HG03354 (cell line): ENCODE measurements around the gene CCL28.

Source experiments
- ATAC-seq: cut with Tn5 transposase; IDR thresholded peaks from one replicate; pipeline ENCODE4 v1.9.1; 2021; ENCODE audit warnings: mild to moderate bottlenecking; ENCODE audit not compliant: unreplicated experiment, poor library complexity, severe bottlenecking

Gene CCL28

DNA sequence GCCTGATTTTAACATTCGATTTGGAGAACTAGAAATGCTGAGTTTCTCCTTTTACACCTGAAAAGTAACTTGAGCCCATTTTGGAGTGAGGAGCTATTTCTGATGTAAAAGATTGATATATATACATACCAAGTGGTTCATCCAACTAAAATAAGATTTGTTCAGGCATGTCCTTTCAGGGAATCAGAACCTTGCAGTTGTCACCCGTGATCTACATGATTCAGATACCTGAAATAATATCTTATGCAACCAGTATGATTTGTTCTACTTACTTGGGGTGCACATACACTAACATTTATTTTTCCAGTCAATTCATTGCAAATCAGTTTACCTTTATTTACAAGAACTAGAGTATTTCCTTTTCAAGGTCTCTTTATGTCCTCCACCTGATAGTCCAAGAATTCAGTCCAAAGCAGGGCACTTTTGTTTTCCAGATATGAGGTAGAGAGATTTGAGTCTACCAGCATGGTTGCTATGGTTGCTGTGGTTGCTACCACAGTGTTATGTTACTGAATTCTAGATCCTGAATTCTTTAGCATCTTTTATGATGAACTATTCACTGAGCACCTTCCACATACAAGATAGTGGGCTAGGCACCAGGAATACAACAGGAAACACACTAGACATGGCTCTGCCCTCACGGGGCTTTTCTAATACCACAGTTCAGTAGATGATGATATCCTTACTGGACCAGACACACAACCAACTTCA is 49.3 kb downstream of the CCL28 start:
- ATAC-seq = no peak

DNA sequence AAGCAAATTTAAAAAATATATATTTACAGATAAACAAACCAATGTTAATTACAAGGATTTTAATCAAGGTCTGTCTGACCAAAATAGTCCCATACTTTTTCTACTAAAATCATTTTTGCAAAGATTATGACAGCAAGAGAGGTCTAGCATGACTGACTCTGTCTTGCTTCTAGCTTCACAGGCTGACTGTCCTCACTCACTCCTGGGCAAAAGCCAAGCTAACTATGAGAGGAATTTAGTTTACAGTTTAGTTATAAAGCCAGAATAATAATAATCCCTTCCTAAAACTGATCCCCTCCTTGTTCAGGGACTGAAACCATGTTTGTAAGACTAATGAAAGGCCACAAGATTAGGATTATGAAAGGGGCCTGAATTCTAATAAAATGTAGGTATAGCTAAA is 53.5 kb downstream of the CCL28 start:
- ATAC-seq = no peak

DNA sequence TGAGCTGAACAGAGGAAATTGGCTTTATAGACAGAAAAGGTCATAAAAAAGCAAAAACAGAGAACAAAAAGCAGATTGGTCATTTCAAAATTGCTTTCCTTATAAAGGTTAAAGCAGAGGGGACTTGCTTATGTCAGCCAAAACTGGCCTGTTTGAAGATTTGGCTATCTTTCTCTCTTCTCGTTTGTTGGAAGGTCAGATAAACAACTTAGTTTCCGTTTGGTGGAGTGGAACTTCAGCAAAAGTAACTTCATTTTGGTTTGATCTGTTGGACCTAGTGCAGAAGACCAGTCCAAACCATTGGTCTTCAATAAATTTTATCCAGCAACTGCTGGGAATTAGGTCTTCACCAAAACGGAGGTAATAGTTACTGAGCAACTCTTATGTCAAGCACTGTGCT is 53.9 kb downstream of the CCL28 start:
- ATAC-seq = no peak

DNA sequence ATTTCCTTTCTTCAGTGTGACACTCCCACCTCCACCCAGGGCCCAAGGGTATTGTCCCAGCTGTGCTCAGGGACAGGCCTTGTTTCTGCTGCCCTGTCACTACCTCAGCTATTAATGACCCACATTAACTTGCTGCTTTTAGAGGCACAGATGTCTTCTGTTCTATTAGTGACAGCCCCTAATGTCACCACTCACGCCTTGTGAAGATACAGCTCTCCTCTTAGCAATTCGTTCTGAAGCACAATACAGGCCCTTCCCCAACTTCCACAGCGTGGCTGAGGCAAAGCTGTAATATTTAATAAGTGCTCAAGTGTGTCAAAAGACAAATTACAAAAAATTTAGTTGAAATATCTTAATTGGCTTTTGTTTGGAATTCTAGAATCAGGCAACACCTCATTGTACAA is 54.3 kb downstream of the CCL28 start:
- no peak for ATAC-seq

DNA sequence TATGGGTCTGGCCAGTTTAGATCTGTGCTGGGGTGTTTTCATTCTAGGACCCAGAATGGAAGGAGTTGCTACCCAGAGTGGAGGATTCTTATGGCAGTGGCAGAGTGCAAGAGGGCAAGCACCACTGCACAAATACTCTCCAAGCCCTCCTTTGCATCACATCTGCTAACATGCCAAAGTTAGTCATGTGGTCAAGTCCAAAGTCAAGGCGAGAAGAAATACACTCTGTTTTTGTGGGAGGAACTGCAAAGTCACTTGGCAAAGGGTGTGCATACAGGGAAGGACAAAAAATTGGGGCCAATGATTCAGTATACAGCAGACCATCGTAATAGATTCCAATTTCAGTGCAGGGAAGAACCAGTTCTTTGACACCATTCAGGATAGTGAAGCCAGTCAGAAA is 55.1 kb downstream of the CCL28 start:
- ATAC-seq = no peak

DNA sequence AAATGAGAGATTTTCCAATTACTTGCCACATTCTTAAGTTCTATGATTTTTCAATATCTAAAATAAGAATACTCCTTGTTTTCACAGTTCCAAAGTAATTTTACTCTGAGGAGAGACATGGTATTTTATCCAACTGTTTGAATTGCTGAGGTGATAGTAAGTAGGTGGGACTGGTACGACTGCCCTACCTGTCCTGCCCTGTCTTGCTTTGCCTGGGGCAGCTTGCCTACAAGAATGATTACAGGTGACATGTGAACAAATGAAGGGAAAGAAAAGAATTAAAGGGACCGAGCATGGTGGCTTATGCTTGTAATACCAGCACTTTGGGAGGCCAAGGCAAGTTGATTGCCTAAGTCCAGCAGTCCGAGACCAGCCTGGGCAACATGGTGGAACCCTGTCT is 57.4 kb downstream of the CCL28 start:
- no peak for ATAC-seq

DNA sequence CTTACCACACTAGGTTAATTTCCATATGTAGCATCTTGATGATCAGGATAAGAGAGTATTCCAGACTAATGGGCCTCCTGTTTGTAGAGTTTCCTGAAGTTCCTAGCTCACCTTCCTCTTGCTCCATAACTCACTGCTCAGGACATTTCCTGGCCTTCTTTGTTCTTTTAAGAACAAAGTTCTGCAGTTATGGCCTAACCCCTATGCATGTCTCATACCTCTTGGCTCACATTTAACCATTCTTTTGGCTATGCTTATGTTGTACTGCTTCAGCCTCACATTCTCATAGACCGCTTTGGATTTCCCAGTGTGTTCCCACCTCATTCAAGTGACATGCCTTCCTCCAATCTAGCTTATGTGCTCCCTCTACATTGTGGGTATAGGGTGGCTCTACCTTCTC is 58.5 kb downstream of the CCL28 start:
- ATAC-seq = no peak

DNA sequence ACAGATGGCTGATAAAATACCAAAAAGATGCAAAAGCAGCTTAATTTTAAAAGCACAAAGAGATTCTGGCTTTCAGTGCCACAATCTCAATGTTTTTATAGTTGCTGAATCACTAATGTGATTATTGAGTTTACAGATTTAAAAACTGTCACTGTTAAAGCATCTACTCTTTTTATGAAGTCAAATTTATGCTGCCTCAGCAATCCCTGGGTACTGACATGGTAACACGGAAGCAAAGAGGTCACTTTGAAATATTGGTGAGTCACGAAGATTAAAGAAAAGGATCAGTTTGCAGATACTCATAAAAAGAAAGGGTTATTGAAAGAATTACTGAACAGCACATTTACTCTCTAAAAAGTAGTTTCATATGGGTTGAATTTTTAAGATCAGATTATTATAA is 59.3 kb downstream of the CCL28 start:
- ATAC-seq = no peak

DNA sequence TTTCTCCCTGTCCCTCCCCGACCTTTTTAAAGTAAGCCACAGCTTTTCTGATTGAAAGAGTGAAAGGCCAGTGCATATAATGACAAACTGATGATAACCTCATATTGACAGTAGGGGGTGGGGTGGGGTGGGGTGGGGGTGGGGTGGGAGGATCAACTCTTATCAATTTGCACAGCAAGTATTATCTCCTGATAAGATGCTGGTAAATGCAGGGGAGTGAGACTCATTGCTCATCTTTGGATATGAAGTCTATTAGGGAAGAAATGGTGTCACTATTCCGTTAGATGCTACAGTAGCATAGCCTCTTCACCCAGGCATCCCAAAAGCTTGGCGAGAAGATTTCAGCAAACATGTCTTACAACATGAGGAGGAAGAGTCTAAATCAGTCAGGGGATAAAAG is 60.1 kb downstream of the CCL28 start:
- no peak for ATAC-seq

DNA sequence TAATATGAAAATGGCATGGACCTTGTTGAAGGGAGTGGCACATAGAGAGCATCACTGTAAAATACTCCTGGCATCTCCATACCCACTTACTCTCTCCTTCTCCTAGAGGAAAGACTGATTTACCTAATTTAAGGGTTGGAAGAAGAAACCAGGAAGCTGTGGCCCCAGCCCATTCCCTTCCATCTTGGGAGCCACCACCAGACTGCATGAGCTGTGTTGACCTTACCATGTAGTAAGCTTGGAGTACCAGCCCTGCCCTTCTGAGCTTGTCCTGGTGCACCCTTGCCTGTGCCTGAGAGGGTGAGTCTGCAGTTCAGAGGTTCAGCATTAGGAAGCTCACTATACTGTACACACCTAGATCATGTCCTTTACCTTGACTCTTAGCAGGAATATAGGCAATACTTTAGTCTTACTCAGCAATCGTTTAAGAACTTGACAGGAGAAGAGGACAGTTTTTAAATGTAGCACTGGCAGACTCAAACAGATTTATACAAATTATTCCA is 63.3 kb downstream of the CCL28 start:
- no peak for ATAC-seq

DNA sequence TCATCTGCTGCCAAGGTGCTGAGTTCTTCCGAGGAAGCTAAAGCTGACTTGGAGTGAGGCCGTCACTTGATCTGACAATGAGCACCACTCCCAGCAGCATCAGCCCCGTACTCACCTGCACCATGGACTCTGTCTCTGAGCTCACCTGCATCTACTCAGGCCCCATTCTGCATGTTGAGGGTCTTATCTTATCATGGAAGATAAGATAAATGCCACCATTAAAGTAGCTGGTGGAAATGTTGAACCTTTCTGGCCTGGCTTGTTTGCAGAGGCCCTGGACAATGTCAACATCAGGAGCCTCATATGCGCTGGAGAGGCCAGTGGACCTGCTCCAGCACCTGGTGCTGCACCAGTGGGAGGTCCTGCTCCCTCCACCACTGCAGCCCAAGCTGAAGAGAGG is 64.0 kb downstream of the CCL28 start:
- ATAC-seq = no peak

DNA sequence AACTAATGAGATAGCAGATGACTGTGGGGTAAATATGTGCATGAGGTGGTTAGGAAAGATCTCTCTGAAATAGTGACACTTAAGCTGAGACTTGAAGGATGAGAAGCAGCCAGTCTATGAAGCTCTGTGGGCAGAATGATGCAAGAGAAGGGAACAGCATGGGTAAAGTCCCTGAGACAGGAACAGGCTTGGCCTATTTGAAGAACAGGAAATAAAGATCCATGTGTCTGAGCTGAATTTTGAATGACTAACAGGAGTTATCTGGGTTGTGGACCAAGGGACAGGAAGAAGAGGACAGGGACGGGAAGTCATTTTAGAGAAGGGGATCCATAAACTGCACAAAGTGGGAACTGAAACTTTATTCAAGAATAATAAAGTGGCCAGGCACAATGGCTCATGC is 73.3 kb downstream of the CCL28 start:
- no peak for ATAC-seq

DNA sequence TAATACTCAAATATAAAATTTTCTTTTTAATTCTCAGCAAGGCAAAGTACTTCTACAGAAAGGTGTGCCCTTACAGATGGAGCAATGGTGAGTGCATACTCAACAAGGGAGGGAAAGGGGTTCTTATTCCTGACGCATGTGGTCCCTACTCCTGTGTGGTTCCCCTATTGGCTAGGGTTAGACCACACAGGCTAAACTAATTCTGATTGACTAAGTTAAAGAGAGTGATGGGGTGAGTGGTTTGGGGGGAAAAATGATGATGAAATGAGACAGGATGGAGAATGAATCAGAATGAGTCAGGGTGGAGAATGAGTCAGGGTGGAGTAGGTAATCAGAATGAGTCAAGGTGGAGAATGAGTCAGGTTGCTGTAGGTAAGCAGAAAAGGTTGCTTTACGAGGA is 76.0 kb downstream of the CCL28 start:
- no peak for ATAC-seq

DNA sequence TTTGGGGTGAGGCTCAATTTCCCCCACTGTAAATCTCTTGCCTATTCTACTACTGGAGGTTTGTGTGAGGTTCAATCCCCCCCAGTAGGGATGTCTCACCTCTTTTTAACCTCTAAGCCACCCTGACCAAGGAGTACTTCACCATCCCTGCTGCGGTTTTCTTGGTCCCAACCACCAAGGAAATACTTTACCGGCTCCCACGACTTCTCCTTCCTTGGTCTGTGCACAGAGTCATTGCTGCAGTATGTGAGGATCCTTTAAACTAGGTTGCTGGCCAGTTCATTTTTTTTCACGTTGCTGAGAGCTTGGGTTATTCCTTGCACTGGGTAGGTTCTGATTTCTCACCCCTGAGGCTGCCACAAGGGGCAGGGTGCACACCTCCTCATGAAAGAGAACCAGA is 76.5 kb downstream of the CCL28 start:
- ATAC-seq = no peak

DNA sequence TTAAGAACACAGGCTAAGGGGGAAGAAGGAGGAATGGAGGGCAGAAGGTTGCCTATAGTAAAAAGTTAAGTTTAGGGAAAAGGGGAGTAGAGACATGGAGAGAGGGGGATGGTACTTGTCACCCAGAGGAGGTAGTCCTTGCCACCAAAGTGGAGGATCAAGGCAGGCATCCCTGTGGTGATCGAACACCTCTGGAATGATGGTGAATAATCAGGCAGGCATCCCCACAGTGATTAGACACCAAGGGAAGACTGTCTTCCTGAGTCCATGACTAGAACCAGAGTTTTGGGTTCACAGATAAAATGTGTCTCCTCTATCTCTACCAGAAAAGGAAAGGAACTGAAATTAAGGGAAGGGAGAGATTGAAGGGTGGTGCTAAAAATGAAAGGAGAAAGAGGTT is 79.8 kb downstream of the CCL28 start:
- no peak for ATAC-seq
